ENCODE measurements around the gene MYH9. TPM values are rescaled to one million over a fixed set of nuclear protein-coding genes. Genes with fewer than 3 reads are reported as not detected.

Gene MYH9
- total RNA-seq, 8 experiments from 2014 or later, result 10.0 to 119 (median 53.1) TPM

GRCh38 chr22:36288571-36289405 lies 99.0 kb downstream of the MYH9 start:
- in situ Hi-C loops (cut with MboI; ENCODE audit: low pct_unique_long_range_greater_than_20kb in 2 of 9, low sequenced_read_pairs in 9 of 9, unreplicated experiment in 9 of 9), result no loop called here
- no peak overlapping the region for H3K4me3 ChIP-seq
- no peak overlapping the region for H3K27ac ChIP-seq
- no peak for ATAC-seq (replicated peaks in 6 of 8)
- H3K4me1 ChIP-seq (replicated peaks in 1 of 2), result no peaks in the 10 kb centered on the region
- 87 to 93% (median 90%) methylated on average over 2 to 15 of the region's 33 CpGs; no CpG with 5 or more reads in 3 of the 10 experiments for WGBS, 10 experiments

- in situ Hi-C loops (cut with MboI; ENCODE audit: low pct_unique_long_range_greater_than_20kb in 2 of 9, low sequenced_read_pairs in 9 of 9, unreplicated experiment in 9 of 9), result no loop called here
- 80 to 100% (median 83%) methylated on average over 1 to 7 of the region's 20 CpGs; no CpG with 5 or more reads in 5 of the 10 experiments for WGBS, 10 experiments
- ATAC-seq (replicated peaks in 6 of 8), result no peak
- Histone ChIP-seq H3K4me3 (no peak overlapping the region), H3K4me1 (replicated peaks in 1 of 2) (no peaks in the 10 kb centered on the region), H3K27ac (no peak overlapping the region)
These were observed 99.8 kb downstream of the MYH9 start for GRCh38 chr22:36287881-36288515.

GRCh38 chr22:36286096-36286957 lies 101.4 kb downstream of the MYH9 start:
- Histone ChIP-seq H3K4me1 (replicated peaks in 1 of 2) (peaks cover 0 to 9% of the 10 kb centered on the region in 2 donors), H3K27ac (no peak overlapping the region), H3K4me3 (no peak overlapping the region)
- peak; percentile 73 to 98 (median 88) for ATAC-seq (replicated peaks in 6 of 8)
- 7 to 100% (median 50%) methylated on average over 1 to 8 of the region's 28 CpGs; no CpG with 5 or more reads in 5 of the 10 experiments for WGBS, 10 experiments
- in situ Hi-C loops (cut with MboI; ENCODE audit: low pct_unique_long_range_greater_than_20kb in 2 of 9, low sequenced_read_pairs in 9 of 9, unreplicated experiment in 9 of 9), result no loop called here

- in situ Hi-C loops (cut with MboI; ENCODE audit: low pct_unique_long_range_greater_than_20kb in 2 of 9, low sequenced_read_pairs in 9 of 9, unreplicated experiment in 9 of 9), result no loop called here
- H3K27ac ChIP-seq, result no peak overlapping the region
These were observed 102.2 kb downstream of the MYH9 start for GRCh38 chr22:36285545-36285944.

GRCh38 chr22:36285017-36285416 lies 102.8 kb downstream of the MYH9 start:
- Histone ChIP-seq H3K27ac (no peak overlapping the region), H3K4me3 (no peak overlapping the region), H3K4me1 (replicated peaks in 1 of 2) (peaks cover 0 to 14% of the 10 kb centered on the region in 2 donors)
- 80 to 93% methylated on average over 1 to 7 of the region's 12 CpGs; no CpG with 5 or more reads in 8 of the 10 experiments for WGBS, 10 experiments
- in situ Hi-C loops (cut with MboI; ENCODE audit: low pct_unique_long_range_greater_than_20kb in 2 of 9, low sequenced_read_pairs in 9 of 9, unreplicated experiment in 9 of 9), result no loop called here
- no peak for ATAC-seq (replicated peaks in 6 of 8)

More at GRCh38 chr22:36285545-36285944, 102.2 kb downstream of the MYH9 start:
- Histone ChIP-seq H3K4me3 (no peak overlapping the region), H3K4me1 (replicated peaks in 1 of 2) (peaks cover 0 to 14% of the 10 kb centered on the region in 2 donors)
- 93 to 100% methylated on average over 2 to 3 of the region's 21 CpGs; no CpG with 5 or more reads in 8 of the 10 experiments for WGBS, 10 experiments
- no peak for ATAC-seq (replicated peaks in 6 of 8)

GRCh38 chr22:36284171-36284571 lies 103.6 kb downstream of the MYH9 start:
- Histone ChIP-seq H3K27ac (no peak overlapping the region), H3K4me3 (no peak overlapping the region), H3K4me1 (replicated peaks in 1 of 2) (peaks cover 0 to 14% of the 10 kb centered on the region in 2 donors)
- in situ Hi-C loops (cut with MboI; ENCODE audit: low pct_unique_long_range_greater_than_20kb in 2 of 9, low sequenced_read_pairs in 9 of 9, unreplicated experiment in 9 of 9), result no loop called here
- ATAC-seq (replicated peaks in 6 of 8), result no peak
- whole genome bisulfite sequencing, 10 experiments, result 80 to 89% methylated on average over 2 to 11 of the region's 24 CpGs; no CpG with 5 or more reads in 8 of the 10 experiments

GRCh38 chr22:36282328-36282831 lies 105.4 kb downstream of the MYH9 start:
- H3K4me1 ChIP-seq (replicated peaks in 1 of 2), result peaks cover 0 to 16% of the 10 kb centered on the region in 2 donors
- 60 to 100% (median 100%) methylated on average over 1 to 2 of the region's 24 CpGs; no CpG with 5 or more reads in 7 of the 10 experiments for WGBS, 10 experiments
- in situ Hi-C loops (cut with MboI; ENCODE audit: low pct_unique_long_range_greater_than_20kb in 2 of 9, low sequenced_read_pairs in 9 of 9, unreplicated experiment in 9 of 9), result no loop called here
- ATAC-seq (replicated peaks in 6 of 8), result no peak
- H3K4me3 ChIP-seq, result no peak overlapping the region
- peak overlapping the region in 1 of 2 donors; percentile 69 for H3K27ac ChIP-seq

GRCh38 chr22:36281781-36282327 lies 105.9 kb downstream of the MYH9 start:
- in situ Hi-C loops (cut with MboI; ENCODE audit: low pct_unique_long_range_greater_than_20kb in 2 of 9, low sequenced_read_pairs in 9 of 9, unreplicated experiment in 9 of 9), result no loop called here
- 80 to 100% (median 100%) methylated on average over 1 of the region's 14 CpGs; no CpG with 5 or more reads in 7 of the 10 experiments for WGBS, 10 experiments
- no peak overlapping the region for H3K4me3 ChIP-seq
- H3K27ac ChIP-seq, result peak overlapping the region in 1 of 2 donors; percentile 69
- peak in 4 of 8 experiments; percentile 24 to 66 (median 56) for ATAC-seq (replicated peaks in 6 of 8)
- peaks cover 0 to 17% of the 10 kb centered on the region in 2 donors for H3K4me1 ChIP-seq (replicated peaks in 1 of 2)

GRCh38 chr22:36280379-36280778 lies 107.4 kb downstream of the MYH9 start:
- H3K4me1 ChIP-seq (replicated peaks in 1 of 2), result peaks cover 0 to 17% of the 10 kb centered on the region in 2 donors
- no peak overlapping the region for H3K4me3 ChIP-seq
- ATAC-seq (replicated peaks in 6 of 8), result no peak
- WGBS, 10 experiments, result 60 to 93% (median 81%) methylated on average over 3 to 8 of the region's 8 CpGs; no CpG with 5 or more reads in 3 of the 10 experiments
- no peak overlapping the region for H3K27ac ChIP-seq
- in situ Hi-C loops (cut with MboI; ENCODE audit: low pct_unique_long_range_greater_than_20kb in 2 of 9, low sequenced_read_pairs in 9 of 9, unreplicated experiment in 9 of 9), result no loop called here

- ATAC-seq (replicated peaks in 6 of 8), result no peak
- Histone ChIP-seq H3K27ac (no peak overlapping the region), H3K4me1 (replicated peaks in 1 of 2) (peaks cover 0 to 17% of the 10 kb centered on the region in 2 donors), H3K4me3 (no peak overlapping the region)
- in situ Hi-C loops (cut with MboI; ENCODE audit: low pct_unique_long_range_greater_than_20kb in 2 of 9, low sequenced_read_pairs in 9 of 9, unreplicated experiment in 9 of 9), result loop anchor here in 1 of 9 experiments (10.0 kb wide), 1 partner anchor 84 kb away; no protein-coding TSS in a partner anchor
- WGBS, 10 experiments, result 90 to 100% (median 98%) methylated on average over 1 to 8 of the region's 8 CpGs
These were observed 108.5 kb downstream of the MYH9 start for GRCh38 chr22:36279219-36279666.

GRCh38 chr22:36277482-36278291 lies 110.1 kb downstream of the MYH9 start:
- H3K4me3 ChIP-seq, result no peak overlapping the region
- WGBS, 10 experiments, result 54 to 80% (median 64%) methylated on average over 1 to 9 of the region's 18 CpGs; no CpG with 5 or more reads in 3 of the 10 experiments

More at GRCh38 chr22:36277482-36278291, 110.1 kb downstream of the MYH9 start:
- ATAC-seq (replicated peaks in 6 of 8), result peak; percentile 33 to 86 (median 62)
- Histone ChIP-seq H3K4me1 (replicated peaks in 1 of 2) (peaks cover 0 to 17% of the 10 kb centered on the region in 2 donors), H3K27ac (no peak overlapping the region)
- in situ Hi-C loops (cut with MboI; ENCODE audit: low pct_unique_long_range_greater_than_20kb in 2 of 9, low sequenced_read_pairs in 9 of 9, unreplicated experiment in 9 of 9), result loop anchor here in 1 of 9 experiments (10.0 kb wide), 1 partner anchor 83 kb away; no protein-coding TSS in a partner anchor

All from motor neuron (in vitro differentiated cells).